Naive B cell (primary cell): ENCODE measurements around the gene CLPX. TPM values are rescaled to one million over a fixed set of nuclear protein-coding genes. Genes with fewer than 3 reads are reported as not detected.

Experiments
- ATAC-seq, 2 donors: fragments of 150-1000 bp; cut with Tn5 transposase; 2 replicates each; pipeline ENCODE4 v1.10.0; 2021; ENCODE audit warnings: low read depth in 2 of 2, mild to moderate bottlenecking in 2 of 2, moderate library complexity in 2 of 2
- DNase-seq: peaks from one replicate; pipeline ENCODE4 v3.0.0; 2022
- H3K27ac Mint-ChIP-seq, 6 donors: one replicate each; pipeline ENCODE4 v1.8.0; 2020 to 2022; ENCODE audit warnings: mild to moderate bottlenecking in 6 of 6, mixed read lengths in 6 of 6, moderate library complexity in 5 of 6, inconsistent platforms in 2 of 6
- H3K27me3 Mint-ChIP-seq, 3 donors: one replicate each; pipeline ENCODE4 v1.8.0; 2021 to 2022; ENCODE audit warnings: mixed read lengths in 3 of 3, mild to moderate bottlenecking in 1 of 3
- H3K36me3 Mint-ChIP-seq, 2 donors: one replicate each; pipeline ENCODE4 v1.8.0; 2020 to 2022; ENCODE audit warnings: mixed read lengths in 2 of 2, inconsistent platforms in 1 of 2, mild to moderate bottlenecking in 1 of 2
- H3K4me1 Mint-ChIP-seq, 3 donors: one replicate each; pipeline ENCODE4 v1.8.0; 2020 to 2022; ENCODE audit warnings: mixed read lengths in 3 of 3, inconsistent platforms in 1 of 3, mild to moderate bottlenecking in 1 of 3, moderate library complexity in 1 of 3
- H3K4me3 Mint-ChIP-seq, 8 donors: one replicate each; pipeline ENCODE4 v1.8.0; 2020 to 2022; ENCODE audit warnings: mild to moderate bottlenecking in 8 of 8, mixed read lengths in 8 of 8, moderate library complexity in 8 of 8, inconsistent platforms in 2 of 8
- H3K9me3 Mint-ChIP-seq, 7 donors: one replicate each; pipeline ENCODE4 v1.8.0; 2020 to 2022; ENCODE audit warnings: mixed read lengths in 7 of 7, mild to moderate bottlenecking in 5 of 7, inconsistent platforms in 2 of 7, moderate library complexity in 1 of 7
- polyA plus RNA-seq, 6 donors: library from polyadenylated mRNA; unstranded; fragments of 300-500 nt; fragmentation: Illumina TruSeq; gene quantifications; one replicate each; pipeline ENCODE4 v1.2.3, GENCODE V29; 2021; ENCODE audit warnings: low read depth in 6 of 6

The CLPX gene
- polyA plus RNA-seq, 6 donors from 2014 or later = 21.1 to 33.5 (median 29.6) TPM

GRCh38 chr15:65134538-65134937, 50.6 kb downstream of the CLPX start:
- H3K4me1 Mint-ChIP-seq = peaks cover 19 to 31% (median 29%) of the 10 kb centered on the region in 3 donors
- no peak for DNase-seq
- ATAC-seq = no peak
- peak overlapping the region in 3 of 6 donors; percentile 85 to 97 (median 96) for H3K27ac Mint-ChIP-seq
- peak overlapping the region; percentile 56 to 96 (median 94) for H3K4me3 Mint-ChIP-seq
- H3K36me3 Mint-ChIP-seq = peaks cover 6 to 15% of the 10 kb centered on the region in 2 donors
- peaks cover 4 to 15% (median 11%) of the 10 kb centered on the region in 7 donors for H3K9me3 Mint-ChIP-seq
- no peaks in the 10 kb centered on the region for H3K27me3 Mint-ChIP-seq

GRCh38 chr15:65133548-65134200, 51.5 kb downstream of the CLPX start, which contains the start of gene PDCD7:
Gene PDCD7 (minus strand): TSS chr15:65133808. CDS start chr15:65133781, 27 bp downstream.
- Mint-ChIP-seq H3K4me1 (peaks cover 23 to 34% (median 30%) of the 10 kb centered on the region in 3 donors), H3K9me3 (peaks cover 4 to 15% (median 11%) of the 10 kb centered on the region in 7 donors), H3K27ac (peak within 1 kb of the TSS; percentile 92 to 97 (median 96)), H3K36me3 (peaks cover 6 to 15% of the 10 kb centered on the region in 2 donors), H3K27me3 (no peaks in the 10 kb centered on the region), H3K4me3 (peak within 1 kb of the TSS; percentile 91 to 96 (median 94))
- peak; percentile 96 for ATAC-seq
- DNase-seq = peak; percentile 77

GRCh38 chr15:65132878-65133547, 52.1 kb downstream of the CLPX start:
- Mint-ChIP-seq H3K27ac (peak overlapping the region in 4 of 6 donors; percentile 86 to 96 (median 92)), H3K9me3 (peaks cover 4 to 15% (median 11%) of the 10 kb centered on the region in 7 donors), H3K4me3 (peak overlapping the region; percentile 85 to 96 (median 92)), H3K4me1 (peaks cover 26 to 34% (median 32%) of the 10 kb centered on the region in 3 donors), H3K36me3 (peaks cover 12 to 19% of the 10 kb centered on the region in 2 donors), H3K27me3 (no peaks in the 10 kb centered on the region)
- ATAC-seq = peak; percentile 31 to 38
- DNase-seq = peak; percentile 25

- Mint-ChIP-seq H3K36me3 (peaks cover 12 to 19% of the 10 kb centered on the region in 2 donors), H3K27ac (peak overlapping the region in 2 of 6 donors; percentile 7 to 33), H3K4me1 (peaks cover 35 to 38% (median 37%) of the 10 kb centered on the region in 3 donors)
Measured at GRCh38 chr15:65130941-65131340, 54.2 kb downstream of the CLPX start.

GRCh38 chr15:65115542-65115941, 69.6 kb downstream of the CLPX start:
- H3K4me3 Mint-ChIP-seq = no peak overlapping the region
- H3K9me3 Mint-ChIP-seq = no peaks in the 10 kb centered on the region
- H3K4me1 Mint-ChIP-seq = peaks cover 0 to 4% (median 3%) of the 10 kb centered on the region in 3 donors
- ATAC-seq (no peak), DNase-seq (no peak)
- no peak overlapping the region for H3K27ac Mint-ChIP-seq
- H3K27me3 Mint-ChIP-seq = no peaks in the 10 kb centered on the region
- peaks cover 19 to 42% of the 10 kb centered on the region in 2 donors for H3K36me3 Mint-ChIP-seq

More at GRCh38 chr15:65130941-65131340, 54.2 kb downstream of the CLPX start:
- no peaks in the 10 kb centered on the region for H3K27me3 Mint-ChIP-seq
- DNase-seq (no peak), ATAC-seq (no peak)
- peaks cover 0 to 3% (median 0%) of the 10 kb centered on the region in 7 donors for H3K9me3 Mint-ChIP-seq
- peak overlapping the region in 3 of 8 donors; percentile 4 to 61 (median 29) for H3K4me3 Mint-ChIP-seq

GRCh38 chr15:65115086-65115485, 70.1 kb downstream of the CLPX start, which contains the start of gene UBAP1L:
Gene UBAP1L (minus strand): TSS chr15:65115200. CDS start chr15:65106215, 8,985 bp downstream.
- Mint-ChIP-seq H3K36me3 (peaks cover 19 to 42% of the 10 kb centered on the region in 2 donors), H3K27ac (peak within 1 kb of the TSS in 1 of 6 donors; percentile 16), H3K4me3 (no peak within 1 kb of the TSS), H3K9me3 (no peaks in the 10 kb centered on the region), H3K27me3 (no peaks in the 10 kb centered on the region), H3K4me1 (peaks cover 0 to 4% (median 3%) of the 10 kb centered on the region in 3 donors)
- ATAC-seq (no peak), DNase-seq (no peak)

GRCh38 chr15:65110676-65111292, 74.4 kb downstream of the CLPX start:
- H3K4me1 Mint-ChIP-seq = peaks cover 0 to 4% (median 1%) of the 10 kb centered on the region in 3 donors
- no peaks in the 10 kb centered on the region for H3K27me3 Mint-ChIP-seq
- ATAC-seq (no peak), DNase-seq (no peak)
- peaks cover 11 to 31% of the 10 kb centered on the region in 2 donors for H3K36me3 Mint-ChIP-seq
- H3K9me3 Mint-ChIP-seq = no peaks in the 10 kb centered on the region
- peak overlapping the region in 1 of 6 donors; percentile 85 for H3K27ac Mint-ChIP-seq
- no peak overlapping the region for H3K4me3 Mint-ChIP-seq

GRCh38 chr15:65106011-65106590, 79.0 kb downstream of the CLPX start:
- H3K27ac Mint-ChIP-seq = peak overlapping the region in 1 of 6 donors; percentile 32
- peaks cover 0 to 5% (median 5%) of the 10 kb centered on the region in 3 donors for H3K4me1 Mint-ChIP-seq
- ATAC-seq (no peak), DNase-seq (no peak)
- no peak overlapping the region for H3K4me3 Mint-ChIP-seq
- H3K9me3 Mint-ChIP-seq = no peaks in the 10 kb centered on the region
- peaks cover 7 to 11% of the 10 kb centered on the region in 2 donors for H3K36me3 Mint-ChIP-seq
- H3K27me3 Mint-ChIP-seq = no peaks in the 10 kb centered on the region

- Mint-ChIP-seq H3K4me1 (peaks cover 0 to 5% (median 4%) of the 10 kb centered on the region in 3 donors), H3K27ac (no peak overlapping the region), H3K9me3 (no peaks in the 10 kb centered on the region), H3K4me3 (no peak overlapping the region), H3K36me3 (peaks cover 11 to 14% of the 10 kb centered on the region in 2 donors), H3K27me3 (no peaks in the 10 kb centered on the region)
- ATAC-seq (no peak), DNase-seq (no peak)
Measured at GRCh38 chr15:65105038-65105437, 80.1 kb downstream of the CLPX start.

GRCh38 chr15:65102912-65103311, 82.2 kb downstream of the CLPX start:
- ATAC-seq (no peak), DNase-seq (no peak)
- Mint-ChIP-seq H3K36me3 (peaks cover 22 to 27% of the 10 kb centered on the region in 2 donors), H3K4me3 (no peak overlapping the region), H3K27me3 (no peaks in the 10 kb centered on the region), H3K4me1 (peaks cover 0 to 5% (median 4%) of the 10 kb centered on the region in 3 donors), H3K9me3 (no peaks in the 10 kb centered on the region), H3K27ac (no peak overlapping the region)

- peaks cover 0 to 5% (median 4%) of the 10 kb centered on the region in 3 donors for H3K4me1 Mint-ChIP-seq
- no peak for ATAC-seq
- H3K9me3 Mint-ChIP-seq = no peaks in the 10 kb centered on the region
- no peak overlapping the region for H3K4me3 Mint-ChIP-seq
- peaks cover 23 to 29% of the 10 kb centered on the region in 2 donors for H3K36me3 Mint-ChIP-seq
- peak overlapping the region in 2 of 6 donors; percentile 82 to 84 for H3K27ac Mint-ChIP-seq
- H3K27me3 Mint-ChIP-seq = no peaks in the 10 kb centered on the region
- DNase-seq = no peak
Measured at GRCh38 chr15:65101891-65102708, 83.0 kb downstream of the CLPX start.

- DNase-seq (peak; percentile 12), ATAC-seq (no peak)
- Mint-ChIP-seq H3K27ac (peak overlapping the region in 1 of 6 donors; percentile 82), H3K36me3 (peaks cover 23 to 29% of the 10 kb centered on the region in 2 donors), H3K27me3 (no peaks in the 10 kb centered on the region), H3K4me3 (no peak overlapping the region), H3K4me1 (peaks cover 0 to 5% (median 4%) of the 10 kb centered on the region in 3 donors), H3K9me3 (no peaks in the 10 kb centered on the region)
Measured at GRCh38 chr15:65101411-65101890, 83.7 kb downstream of the CLPX start.
